GM18502 (cell line): ENCODE measurements around the gene HSPA8.

Experiments
- ATAC-seq: cut with Tn5 transposase; IDR thresholded peaks from one replicate; pipeline ENCODE4 v1.9.1; 2021; ENCODE audit warnings: mild to moderate bottlenecking; ENCODE audit not compliant: unreplicated experiment, poor library complexity

HSPA8 gene

GRCh38 chr11:123051146-123051545 lies 10.8 kb downstream of the HSPA8 start:
- no peak for ATAC-seq

GRCh38 chr11:123047947-123048293 lies 14.0 kb downstream of the HSPA8 start:
- ATAC-seq: no peak

GRCh38 chr11:123047266-123047946 lies 14.5 kb downstream of the HSPA8 start:
- ATAC-seq: no peak

- no peak for ATAC-seq
Measured at GRCh38 chr11:123046473-123047259, 15.3 kb downstream of the HSPA8 start.

DNA sequence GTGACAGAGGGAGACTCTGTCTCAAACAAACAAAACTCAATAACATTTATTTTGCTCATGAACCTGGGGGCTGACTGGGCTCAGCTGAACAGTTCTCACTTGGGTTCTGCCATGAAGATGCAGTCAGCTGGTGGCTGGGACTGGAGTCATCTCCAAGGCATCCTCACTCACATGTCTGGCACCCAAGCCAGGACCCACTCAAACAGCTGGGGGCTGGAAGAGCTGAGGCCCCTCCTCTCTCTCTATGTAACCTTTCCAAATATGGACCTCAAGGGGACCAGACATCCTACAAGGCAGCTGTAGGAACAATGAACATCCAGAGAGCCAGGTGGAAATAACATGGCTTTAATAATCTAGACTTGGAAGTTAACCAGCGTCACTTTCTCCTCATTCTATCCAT lies 16.8 kb downstream of the HSPA8 start:
- no peak for ATAC-seq

DNA sequence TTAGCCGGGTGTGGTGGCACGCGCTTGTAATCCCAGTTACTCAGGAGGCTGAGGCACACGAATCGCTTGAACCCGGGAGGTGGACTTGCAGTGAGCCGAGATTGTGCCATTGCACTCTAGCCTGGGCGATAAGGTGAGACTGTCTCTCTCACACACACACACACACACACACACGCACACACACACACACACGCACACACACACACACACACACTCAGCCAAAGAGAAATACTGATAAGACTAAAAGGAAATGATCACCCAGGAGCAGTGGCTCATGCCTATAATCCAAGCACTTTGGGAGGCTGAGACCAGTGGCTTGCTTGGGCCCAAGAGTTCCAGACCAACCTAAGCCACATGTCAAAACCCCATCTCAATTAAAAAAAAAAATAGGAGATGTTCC lies 20.8 kb downstream of the HSPA8 start:
- ATAC-seq: no peak

- no peak for ATAC-seq
Measured at GRCh38 chr11:123040111-123040432, 21.9 kb downstream of the HSPA8 start.

DNA sequence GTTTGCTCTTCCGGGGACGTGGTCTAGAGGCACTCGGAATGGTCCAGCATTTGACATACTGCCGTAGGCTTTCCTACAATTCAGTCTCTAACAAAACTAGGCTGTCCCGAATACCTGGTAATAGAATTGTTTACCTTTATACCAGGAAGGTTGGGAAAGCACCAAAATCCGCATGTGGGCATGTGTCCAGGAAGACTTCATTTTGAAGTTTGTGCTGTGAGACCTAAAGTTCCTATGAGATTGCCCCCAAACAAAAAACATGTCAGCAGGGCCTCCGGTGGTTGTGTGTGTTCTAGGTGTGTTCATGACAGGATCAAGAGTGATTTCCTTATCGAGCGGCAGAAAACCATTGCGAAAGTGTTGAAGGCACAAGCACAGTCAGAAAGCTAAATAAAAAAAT lies 26.1 kb downstream of the HSPA8 start:
- no peak for ATAC-seq

GRCh38 chr11:123034597-123034996 lies 27.3 kb downstream of the HSPA8 start:
- ATAC-seq: no peak

DNA sequence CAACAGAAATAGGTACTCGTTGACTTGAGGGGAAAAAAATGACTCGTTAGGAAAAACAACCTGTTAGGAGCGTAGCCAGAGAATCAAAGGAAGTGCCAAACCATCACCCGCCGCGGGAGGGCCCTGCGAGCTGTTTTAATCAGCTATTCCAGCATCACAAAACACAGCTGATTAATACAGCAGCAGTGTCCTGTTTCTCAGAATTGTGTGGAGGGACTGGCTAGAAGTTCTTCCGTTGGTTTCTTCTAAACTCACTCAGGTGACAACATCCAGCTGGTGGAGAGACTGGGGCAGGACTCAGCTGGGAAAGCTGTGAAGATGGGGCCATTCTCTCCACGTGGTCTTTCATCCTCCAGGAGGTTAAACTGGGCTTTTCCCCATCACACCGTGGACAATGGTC lies 28.0 kb downstream of the HSPA8 start:
- no peak for ATAC-seq

GRCh38 chr11:123030517-123030916 lies 31.4 kb downstream of the HSPA8 start:
- no peak for ATAC-seq

- ATAC-seq: peak; percentile 69
Measured at GRCh38 chr11:123020968-123021367, 41.0 kb downstream of the HSPA8 start.

GRCh38 chr11:123018702-123019101 lies 43.2 kb downstream of the HSPA8 start:
- ATAC-seq: no peak

DNA sequence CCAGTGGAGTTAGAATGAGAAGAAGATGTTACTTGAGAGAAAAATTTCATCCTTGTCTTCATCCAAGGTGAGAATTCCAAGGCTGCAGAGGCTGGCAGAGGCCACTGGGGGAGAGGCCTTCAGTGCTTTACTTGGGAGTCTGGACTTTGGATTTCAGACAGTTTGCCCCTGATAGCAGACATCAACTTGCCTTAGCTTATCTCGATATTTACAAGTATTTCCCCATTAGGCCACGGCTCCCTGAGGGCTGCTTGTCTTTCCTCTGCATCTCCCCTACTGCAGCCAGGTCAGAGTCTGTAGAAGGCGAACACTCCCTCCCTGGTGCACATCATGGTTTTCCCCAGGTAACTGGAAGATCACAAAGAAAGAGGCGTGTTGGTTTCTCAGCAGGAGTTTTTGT lies 50.4 kb downstream of the HSPA8 start:
- ATAC-seq: no peak
